RKO (cell line): ENCODE measurements around the gene GCH1.
A peak's percentile ranks its signal among the peaks of the same experiment; 100 is the strongest.
"Not testable (repeated sequence)": the region's sequence is repeated elsewhere in the genome, so short reads cannot be mapped to it uniquely, and the experiment has no call there.

Source experiments
- DNase-seq: peaks from one replicate; pipeline ENCODE4 v3.0.0-alpha.2; 2016; ENCODE audit warnings: low spot score

GCH1 gene

GRCh38 chr14:54818201-54819133 is 84.2 kb downstream of the GCH1 start:
- peak; percentile 76 for DNase-seq

GRCh38 chr14:54817506-54817905 is 85.1 kb downstream of the GCH1 start:
- no peak for DNase-seq

- DNase-seq, result no peak
Observed at GRCh38 chr14:54816450-54816849, 86.2 kb downstream of the GCH1 start.

- no peak for DNase-seq
Observed at GRCh38 chr14:54815515-54815914, 87.1 kb downstream of the GCH1 start.

GRCh38 chr14:54815016-54815415 is 87.6 kb downstream of the GCH1 start:
- no peak for DNase-seq

GRCh38 chr14:54814076-54814475 is 88.5 kb downstream of the GCH1 start:
- DNase-seq, result peak; percentile 32

- DNase-seq, result no peak
Observed at GRCh38 chr14:54813081-54813480, 89.5 kb downstream of the GCH1 start.

- no peak for DNase-seq
Observed at GRCh38 chr14:54812617-54813016, 90.0 kb downstream of the GCH1 start.

GRCh38 chr14:54809767-54810166 is 92.9 kb downstream of the GCH1 start:
- DNase-seq, result no peak

GRCh38 chr14:54808326-54809161 is 94.1 kb downstream of the GCH1 start:
- no peak for DNase-seq

- DNase-seq, result no peak
Observed at GRCh38 chr14:54807881-54808280, 94.7 kb downstream of the GCH1 start.

- no peak for DNase-seq
Observed at GRCh38 chr14:54807428-54807827, 95.2 kb downstream of the GCH1 start.

- DNase-seq, result no peak
Observed at GRCh38 chr14:54806616-54807015, 96.0 kb downstream of the GCH1 start.

- peak; percentile 85 for DNase-seq
Observed at GRCh38 chr14:54805445-54806322, 96.9 kb downstream of the GCH1 start.

- no peak for DNase-seq
Observed at GRCh38 chr14:54805070-54805444, 97.6 kb downstream of the GCH1 start.

- no peak for DNase-seq
Observed at GRCh38 chr14:54804538-54805041, 98.0 kb downstream of the GCH1 start.

GRCh38 chr14:54803926-54804537 is 98.6 kb downstream of the GCH1 start:
- DNase-seq, result peak; percentile 68

- no peak for DNase-seq
Observed at GRCh38 chr14:54803396-54803795, 99.2 kb downstream of the GCH1 start.

- not testable (repeated sequence) for DNase-seq
Observed at GRCh38 chr14:54801482-54801881, 101.1 kb downstream of the GCH1 start.

GRCh38 chr14:54798465-54799124 is 104.0 kb downstream of the GCH1 start:
- DNase-seq, result no peak

- DNase-seq, result no peak
Observed at GRCh38 chr14:54797986-54798385, 104.6 kb downstream of the GCH1 start.
